GM18520 (cell line): Measurements from ENCODE around the gene PIWIL4.
"Not testable (repeated sequence)": the region's sequence is repeated elsewhere in the genome, so short reads cannot be mapped to it uniquely, and the experiment has no call there.

Experiments used
- ATAC-seq: cut with Tn5 transposase; IDR thresholded peaks from one replicate; pipeline ENCODE4 v1.9.1; 2021; ENCODE audit not compliant: unreplicated experiment

PIWIL4 gene

DNA sequence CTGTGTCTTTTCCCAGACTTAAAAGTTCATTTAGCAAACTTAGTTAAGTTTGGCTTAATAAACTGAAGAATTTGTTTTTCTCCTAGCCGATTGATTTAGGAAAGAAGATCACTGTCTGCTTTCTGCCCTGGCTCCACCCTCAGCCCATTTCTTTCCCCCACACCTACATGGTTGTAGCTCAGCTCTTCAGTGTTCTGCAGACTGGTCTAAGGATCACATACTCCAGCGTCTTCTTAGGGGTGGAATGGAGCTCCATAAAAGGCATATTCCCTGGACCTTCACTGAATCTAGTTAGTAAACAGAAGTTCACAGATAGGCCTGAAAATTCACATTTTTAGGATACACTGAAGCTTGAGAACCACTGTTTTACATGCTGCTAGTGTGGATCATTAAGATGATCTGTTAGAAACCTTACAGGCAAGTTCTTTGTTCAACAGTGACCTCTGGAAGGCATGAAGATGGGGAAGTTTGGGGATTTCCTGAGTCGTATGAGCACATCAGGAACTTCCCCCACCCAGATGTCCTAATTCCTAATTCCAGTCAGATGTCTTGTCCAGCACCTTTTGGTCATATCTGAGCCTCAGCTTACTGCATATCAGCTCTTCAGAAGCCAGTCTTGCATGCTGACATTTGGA is 16.8 kb downstream of the PIWIL4 start:
- peak; percentile 40 for ATAC-seq

DNA sequence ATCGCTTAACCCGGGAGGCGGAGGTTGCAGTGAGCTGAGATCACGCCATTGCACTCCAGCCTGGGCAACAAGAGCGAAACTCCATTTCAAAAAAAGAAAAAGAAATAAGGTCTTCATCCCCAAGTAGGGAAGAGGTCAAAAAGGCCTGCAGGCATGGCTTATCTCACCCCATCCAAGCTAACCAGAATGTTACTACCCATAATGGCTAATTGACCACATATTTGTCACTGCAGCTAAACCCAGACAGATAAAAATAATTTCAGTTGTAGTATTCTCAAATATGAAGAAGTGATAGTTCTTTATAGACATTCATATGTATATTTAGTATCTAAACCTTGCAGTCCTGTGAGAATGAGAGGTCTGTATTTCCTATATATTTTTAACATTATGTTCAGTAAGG is 17.8 kb downstream of the PIWIL4 start:
- no peak for ATAC-seq

GRCh38 chr11:94585399-94585798 is 18.2 kb downstream of the PIWIL4 start:
- ATAC-seq = no peak

- no peak for ATAC-seq
Measured at GRCh38 chr11:94586546-94586945, 19.4 kb downstream of the PIWIL4 start.

DNA sequence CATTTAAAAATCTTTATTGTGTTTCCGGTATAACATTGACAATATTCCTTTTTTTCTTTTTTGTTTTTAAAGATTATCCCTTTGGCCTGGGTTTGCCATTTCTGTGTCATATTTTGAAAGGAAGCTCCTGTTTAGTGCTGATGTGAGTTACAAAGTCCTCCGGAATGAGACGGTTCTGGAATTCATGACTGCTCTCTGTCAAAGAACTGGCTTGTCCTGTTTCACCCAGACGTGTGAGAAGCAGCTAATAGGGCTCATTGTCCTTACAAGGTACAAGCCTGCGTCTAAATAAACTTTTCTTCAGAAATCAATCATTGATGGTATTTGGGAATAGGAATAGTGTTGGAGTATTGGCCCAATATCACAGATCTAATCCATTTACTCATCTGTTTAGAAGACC is 19.8 kb downstream of the PIWIL4 start:
- ATAC-seq = no peak

- ATAC-seq = no peak
Measured at GRCh38 chr11:94588366-94588942, 21.3 kb downstream of the PIWIL4 start.

DNA sequence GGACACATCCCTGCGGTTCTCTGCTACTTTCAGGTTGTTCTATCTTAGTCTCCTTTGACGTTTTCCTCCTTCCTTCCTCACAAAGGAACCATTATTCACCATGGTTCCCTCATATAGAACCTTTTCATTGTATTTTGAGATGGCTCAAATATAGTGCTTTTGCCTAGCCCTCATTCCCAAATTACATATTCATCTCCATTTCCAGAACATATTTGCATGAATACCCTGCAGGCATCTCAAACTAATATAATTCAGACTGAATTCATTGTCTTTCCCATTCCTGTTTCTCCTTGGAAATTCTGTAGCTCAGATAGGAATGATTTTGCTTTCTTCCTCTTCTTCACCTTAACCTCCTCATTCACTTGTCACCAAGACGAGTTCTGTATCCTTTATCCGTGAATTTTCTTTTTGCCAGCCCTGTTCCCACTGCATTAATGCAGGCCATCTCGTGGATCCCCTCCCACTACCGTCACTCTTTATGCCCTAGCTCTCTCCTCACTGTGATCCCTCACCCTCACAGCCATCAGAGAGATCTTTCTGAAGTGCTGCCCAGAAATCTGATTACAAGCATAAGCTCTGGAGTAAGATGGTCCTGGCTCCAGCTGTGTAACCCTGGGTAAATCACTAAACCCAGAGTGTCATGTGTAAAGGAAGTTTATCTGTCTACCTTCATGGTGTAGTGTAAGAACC is 23.3 kb downstream of the PIWIL4 start:
- no peak for ATAC-seq

DNA sequence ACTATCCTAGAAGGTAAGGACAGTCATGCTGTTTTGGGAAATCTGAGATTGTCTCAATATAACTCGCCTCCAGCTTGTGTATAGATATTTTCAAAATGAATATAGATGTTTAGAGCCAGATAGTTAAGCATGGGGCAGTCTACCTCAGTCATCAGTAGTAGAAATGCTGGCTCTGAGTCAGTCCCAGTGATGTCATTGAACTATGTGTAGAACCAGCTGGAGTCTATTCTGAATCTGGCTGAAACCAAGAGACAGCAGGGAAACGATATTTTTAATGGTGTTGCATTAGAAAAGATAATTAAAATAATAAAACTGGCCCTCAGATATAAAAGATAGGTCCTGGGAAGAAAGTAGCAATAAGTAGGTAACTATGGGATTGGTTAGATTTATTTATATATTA is 25.9 kb downstream of the PIWIL4 start:
- no peak for ATAC-seq

DNA sequence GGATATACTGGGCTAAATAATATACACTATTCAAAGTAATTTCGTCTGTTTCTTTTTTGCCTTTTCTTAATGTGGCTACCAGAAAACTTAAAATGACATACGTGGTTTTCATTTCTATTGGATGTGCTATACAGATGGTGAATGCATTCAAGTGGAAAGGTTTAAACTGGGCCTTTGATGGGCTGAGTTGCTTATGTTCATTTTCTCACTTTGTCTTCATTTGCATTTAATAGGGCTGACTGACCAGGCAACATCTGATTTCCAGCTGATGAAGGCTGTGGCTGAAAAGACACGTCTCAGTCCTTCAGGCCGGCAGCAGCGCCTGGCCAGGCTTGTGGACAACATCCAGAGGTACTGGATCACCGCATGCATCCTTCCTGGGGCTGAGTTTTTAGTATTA is 27.9 kb downstream of the PIWIL4 start:
- ATAC-seq = no peak

- ATAC-seq = no peak
Measured at GRCh38 chr11:94597896-94598295, 30.7 kb downstream of the PIWIL4 start.

GRCh38 chr11:94599510-94599909 is 32.3 kb downstream of the PIWIL4 start:
- ATAC-seq = no peak

DNA sequence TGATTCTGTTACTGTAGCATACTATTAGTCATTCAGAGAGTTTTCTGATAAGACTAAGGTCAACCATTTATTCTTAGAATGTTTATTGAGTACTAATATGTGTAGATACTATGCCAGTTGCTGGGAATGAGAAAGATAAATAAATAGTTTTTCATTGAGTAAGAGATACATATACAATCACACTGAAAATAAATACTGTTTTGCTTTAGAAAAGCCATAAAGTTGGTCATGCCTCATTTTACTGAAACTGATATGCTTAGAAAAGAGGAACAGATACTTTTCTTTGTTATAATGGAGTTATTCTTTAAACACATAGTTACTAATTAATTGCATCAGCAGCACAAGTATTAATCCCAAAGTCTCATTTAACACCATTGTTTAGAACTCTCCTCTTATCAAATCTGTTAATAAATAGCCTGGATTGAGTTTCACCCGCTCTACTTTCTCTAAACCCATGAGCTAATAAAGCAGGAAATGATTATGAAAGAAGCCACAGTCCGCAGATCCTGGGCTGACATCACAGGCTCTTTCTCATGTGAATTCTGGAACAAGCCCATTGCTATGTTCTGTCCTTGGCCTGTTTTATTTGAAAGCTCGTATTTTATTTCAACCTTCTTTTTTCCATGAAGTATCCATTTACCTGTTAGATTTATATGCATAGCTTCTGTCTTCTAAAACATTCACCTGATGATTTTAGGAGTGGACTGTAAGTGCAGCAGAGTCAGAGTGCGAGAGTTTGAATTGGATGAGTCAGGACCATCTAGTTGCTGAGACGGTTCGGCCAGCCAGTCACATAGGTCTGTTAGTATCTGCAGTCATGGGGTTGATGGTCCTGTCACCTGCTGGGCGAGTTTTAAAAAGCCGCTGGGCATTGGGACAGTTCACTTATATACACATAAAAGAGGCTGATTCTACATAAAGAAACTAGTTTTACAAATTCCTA is 35.5 kb downstream of the PIWIL4 start:
- ATAC-seq = peak; percentile 72

GRCh38 chr11:94603587-94603986 is 36.4 kb downstream of the PIWIL4 start:
- ATAC-seq = no peak

GRCh38 chr11:94604482-94604881 is 37.3 kb downstream of the PIWIL4 start:
- no peak for ATAC-seq

DNA sequence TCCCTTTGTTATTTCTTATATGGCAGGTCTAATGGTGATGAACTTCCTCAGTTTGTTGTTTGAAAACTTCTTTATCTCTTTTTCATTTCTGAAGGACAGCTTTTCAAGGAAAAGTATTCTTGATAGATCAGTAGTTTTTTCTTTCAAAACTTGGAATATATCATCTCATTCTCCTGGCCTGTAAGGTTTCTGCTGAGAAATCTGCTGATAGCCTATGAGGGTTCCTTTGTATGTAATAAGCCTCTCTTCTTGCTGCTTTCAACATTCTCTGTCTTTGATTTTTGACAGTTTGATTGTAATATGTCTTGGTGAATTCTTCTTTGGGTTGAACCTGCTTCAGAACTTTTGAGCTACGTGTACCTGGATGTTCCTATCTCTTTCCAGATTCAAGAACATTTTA is 46.0 kb downstream of the PIWIL4 start:
- no peak for ATAC-seq

GRCh38 chr11:94623120-94623735 is 56.1 kb downstream of the PIWIL4 start:
- ATAC-seq = peak; percentile 63

GRCh38 chr11:94625422-94625821 is 58.3 kb downstream of the PIWIL4 start:
- ATAC-seq = not testable (repeated sequence)

GRCh38 chr11:94627003-94627560 is 59.9 kb downstream of the PIWIL4 start:
- ATAC-seq = not testable (repeated sequence)

DNA sequence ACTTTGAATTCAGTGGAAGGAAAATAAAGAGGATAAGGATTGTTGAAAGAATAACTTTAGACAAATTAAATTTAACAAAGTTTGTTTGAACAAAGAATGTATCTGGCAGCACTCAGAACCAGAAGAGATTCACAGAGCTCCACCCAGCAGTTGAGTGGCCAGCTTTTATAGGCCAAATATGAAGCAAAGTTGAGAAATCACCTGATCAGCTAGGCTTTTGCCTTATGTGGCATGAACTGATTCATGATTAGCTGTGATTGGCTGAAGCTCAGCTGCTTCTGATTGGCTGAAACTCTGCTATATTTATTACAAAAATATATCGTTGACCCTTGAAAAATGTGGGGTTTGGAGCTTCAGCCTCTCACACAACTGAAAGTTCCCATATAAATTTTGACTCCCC is 62.6 kb downstream of the PIWIL4 start:
- ATAC-seq = no peak

GRCh38 chr11:94630221-94630620 is 63.1 kb downstream of the PIWIL4 start:
- no peak for ATAC-seq

- no peak for ATAC-seq
Measured at GRCh38 chr11:94632356-94632755, 65.2 kb downstream of the PIWIL4 start.
